Measurements from ENCODE around the gene PGAP6.
"Not testable (repeated sequence)": the region's sequence is repeated elsewhere in the genome, so short reads cannot be mapped to it uniquely, and the experiment has no call there.

PGAP6 gene

DNA sequence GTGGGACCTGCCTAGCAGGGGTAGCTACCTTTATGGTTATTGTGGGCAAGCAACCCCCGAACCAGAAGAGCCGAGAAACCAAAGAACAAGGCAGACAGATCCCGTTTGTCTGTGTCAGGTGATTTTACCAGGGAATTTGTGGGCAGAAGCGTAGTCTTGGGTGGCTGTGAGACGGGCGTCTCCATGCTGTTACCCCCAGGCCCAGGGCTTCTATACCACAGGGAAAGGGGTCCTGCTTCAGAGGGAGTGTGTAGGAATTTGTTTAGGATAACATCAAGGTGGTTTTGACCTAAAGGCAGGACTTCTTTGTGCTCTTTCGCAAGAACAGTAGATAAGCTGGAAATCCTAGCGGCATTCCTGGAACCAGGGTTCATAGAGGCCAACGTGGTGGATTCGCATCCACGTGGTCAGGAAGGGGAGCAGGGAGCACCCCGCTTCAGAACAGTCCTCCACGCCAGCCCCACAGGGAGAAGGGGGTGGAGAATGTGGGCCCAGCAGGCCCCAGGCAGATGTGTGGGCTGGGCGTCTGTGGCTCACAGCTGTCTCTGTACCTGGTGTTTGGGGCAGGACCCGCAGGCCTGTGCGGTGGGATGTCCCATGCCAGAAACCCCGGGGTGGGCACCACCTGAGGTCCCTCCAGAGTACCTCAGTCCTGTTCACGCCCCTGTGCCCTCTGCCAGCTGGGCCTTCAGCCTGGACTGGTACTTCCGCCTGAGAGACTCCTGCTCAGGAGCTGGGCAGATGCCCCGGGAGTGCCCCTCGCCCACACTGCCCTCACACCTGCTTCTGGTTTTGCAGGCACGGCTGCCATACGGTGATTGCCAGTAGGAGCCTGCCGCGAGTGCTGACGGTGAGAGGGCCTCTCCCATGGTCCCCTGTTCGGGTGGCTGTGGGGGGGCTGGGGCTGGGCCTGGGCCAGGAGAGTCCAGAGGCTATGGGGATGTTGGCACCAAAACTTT is 24.0 kb upstream of the PGAP6 start:
- DNase-seq (ENCODE audit: low read depth, low spot score) = no peak
- H3K4me3 ChIP-seq (ENCODE audit: low read length) = no peak overlapping the region

DNA sequence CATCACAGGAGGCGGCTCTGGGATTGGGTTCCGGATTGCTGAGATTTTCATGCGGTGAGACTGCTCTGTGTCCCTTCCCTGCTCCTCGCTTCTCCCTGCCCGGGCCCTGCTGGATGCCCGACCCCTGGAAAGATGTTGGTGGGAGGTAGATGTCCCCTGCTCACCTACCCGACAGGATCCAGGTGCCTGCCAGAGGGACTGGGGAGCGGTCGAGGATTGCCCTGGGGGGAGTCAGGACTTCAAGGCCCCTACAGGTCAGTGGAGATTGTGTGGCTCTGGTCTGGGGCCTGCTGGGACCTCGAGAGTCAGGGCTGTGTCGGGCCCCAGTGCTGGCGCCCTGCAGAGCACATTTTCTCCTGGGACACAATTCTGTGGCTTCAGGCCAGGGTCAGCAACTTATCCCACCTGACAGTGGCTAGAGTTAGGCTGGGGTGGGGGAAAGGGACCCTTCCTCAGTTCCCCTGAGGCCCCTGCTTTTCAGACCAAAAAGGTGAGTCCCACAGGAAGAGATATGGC is 23.3 kb upstream of the PGAP6 start:
- no peak overlapping the region for H3K4me3 ChIP-seq (ENCODE audit: low read length)
- no peak for DNase-seq (ENCODE audit: low read depth, low spot score)

DNA sequence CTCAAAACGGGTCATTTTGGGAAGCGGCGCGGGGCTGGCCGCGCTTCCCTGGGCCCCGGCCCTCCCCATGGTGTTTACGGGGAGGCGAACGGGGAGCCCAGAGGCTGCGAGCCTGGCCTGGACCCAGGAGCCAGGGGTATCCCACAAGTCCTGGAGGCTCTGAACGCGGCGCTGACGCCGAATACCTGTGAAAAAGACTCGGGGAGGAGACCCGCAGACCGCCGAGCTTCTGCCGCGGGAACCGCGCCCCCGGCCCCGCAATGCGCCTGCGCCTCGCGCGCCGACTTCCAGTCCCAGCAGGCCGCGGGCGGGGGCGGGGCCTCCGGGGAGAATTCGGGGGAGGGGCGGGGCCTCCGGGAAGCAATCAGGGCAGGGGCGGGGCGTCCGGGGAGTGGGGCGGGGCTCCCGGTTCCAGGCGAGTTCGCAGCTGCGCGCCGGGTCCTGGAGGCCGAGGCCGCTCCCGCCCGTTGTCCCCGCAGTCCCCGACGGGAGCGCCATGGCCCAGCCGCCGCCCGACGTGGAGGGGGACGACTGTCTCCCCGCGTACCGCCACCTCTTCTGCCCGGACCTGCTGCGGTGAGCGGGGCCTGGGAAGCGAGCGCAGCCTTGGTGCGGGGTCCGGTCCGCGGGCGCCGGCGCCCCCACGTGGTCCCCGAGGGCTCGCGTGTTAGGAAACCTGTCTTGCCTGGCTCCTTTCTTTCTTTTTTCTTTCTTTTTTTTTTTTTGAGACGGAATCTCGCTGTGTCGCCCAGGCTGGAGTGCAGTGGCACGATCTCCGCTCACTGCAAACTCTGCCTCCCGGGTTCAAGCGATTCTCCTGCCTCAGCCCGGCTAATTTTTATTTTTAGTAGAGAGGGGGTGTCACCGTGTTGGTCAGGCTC is 19.9 kb upstream of the PGAP6 start, which contains the start of gene DECR2:
TSS of gene DECR2 (plus strand) at position 418 of the 881 bp plus-strand sequence. CDS start at position 497, 79 bp downstream.
- peak; percentile 71 for DNase-seq (ENCODE audit: low read depth, low spot score)
- peak within 1 kb of the TSS; percentile 65 for H3K4me3 ChIP-seq (ENCODE audit: low read length)

GRCh38 chr16:400061-400591 is 18.3 kb upstream of the PGAP6 start:
- H3K4me3 ChIP-seq (ENCODE audit: low read length) = peak overlapping the region; percentile 62

GRCh38 chr16:399340-400019 is 17.7 kb upstream of the PGAP6 start:
- no peak overlapping the region for H3K4me3 ChIP-seq (ENCODE audit: low read length)

More at GRCh38 chr16:400061-400591, 18.3 kb upstream of the PGAP6 start:
- no peak for DNase-seq (ENCODE audit: low read depth, low spot score)

DNA sequence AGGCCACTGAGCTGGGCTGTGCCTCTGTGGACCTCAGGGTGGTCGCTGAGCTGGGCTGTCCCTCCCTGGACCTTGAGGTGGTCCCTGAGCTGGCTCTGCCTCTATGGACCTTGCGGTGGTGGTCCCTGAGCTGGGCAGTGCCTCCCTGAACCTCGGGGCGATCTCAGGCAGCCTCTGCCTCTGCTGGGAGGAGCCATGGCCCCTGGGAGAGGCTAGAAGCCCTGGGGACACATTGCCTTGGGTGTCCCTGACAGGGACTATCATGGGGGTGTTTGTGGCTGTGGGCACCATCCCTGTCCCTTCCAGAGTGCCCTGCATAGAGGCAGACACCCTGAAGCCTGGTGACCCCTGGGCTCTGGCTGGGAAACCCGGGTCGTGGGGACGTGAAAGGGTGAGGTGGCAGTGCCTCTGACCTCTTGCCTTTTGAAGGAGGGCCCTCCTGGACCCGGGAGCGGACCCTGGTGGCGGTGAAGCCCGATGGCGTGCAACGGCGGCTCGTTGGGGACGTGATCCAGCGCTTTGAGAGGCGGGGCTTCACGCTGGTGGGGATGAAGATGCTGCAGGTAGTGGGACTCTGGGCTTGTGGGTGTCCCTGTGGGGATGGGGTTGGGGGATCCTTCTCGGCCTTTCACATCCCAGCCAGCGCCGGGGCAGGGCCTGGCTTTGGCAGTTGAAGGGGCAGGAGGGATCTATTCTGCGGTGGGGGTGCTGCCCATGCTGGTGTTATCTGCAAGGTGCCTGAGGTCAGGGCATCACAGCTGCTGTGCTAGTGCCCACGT is 17.0 kb upstream of the PGAP6 start:
- no peak overlapping the region for H3K4me3 ChIP-seq (ENCODE audit: low read length)
- DNase-seq (ENCODE audit: low read depth, low spot score) = no peak

More at GRCh38 chr16:399340-400019, 17.7 kb upstream of the PGAP6 start:
- DNase-seq (ENCODE audit: low read depth, low spot score) = no peak

GRCh38 chr16:397736-398332 is 16.1 kb upstream of the PGAP6 start:
- no peak for DNase-seq (ENCODE audit: low read depth, low spot score)
- H3K4me3 ChIP-seq (ENCODE audit: low read length) = no peak overlapping the region

DNA sequence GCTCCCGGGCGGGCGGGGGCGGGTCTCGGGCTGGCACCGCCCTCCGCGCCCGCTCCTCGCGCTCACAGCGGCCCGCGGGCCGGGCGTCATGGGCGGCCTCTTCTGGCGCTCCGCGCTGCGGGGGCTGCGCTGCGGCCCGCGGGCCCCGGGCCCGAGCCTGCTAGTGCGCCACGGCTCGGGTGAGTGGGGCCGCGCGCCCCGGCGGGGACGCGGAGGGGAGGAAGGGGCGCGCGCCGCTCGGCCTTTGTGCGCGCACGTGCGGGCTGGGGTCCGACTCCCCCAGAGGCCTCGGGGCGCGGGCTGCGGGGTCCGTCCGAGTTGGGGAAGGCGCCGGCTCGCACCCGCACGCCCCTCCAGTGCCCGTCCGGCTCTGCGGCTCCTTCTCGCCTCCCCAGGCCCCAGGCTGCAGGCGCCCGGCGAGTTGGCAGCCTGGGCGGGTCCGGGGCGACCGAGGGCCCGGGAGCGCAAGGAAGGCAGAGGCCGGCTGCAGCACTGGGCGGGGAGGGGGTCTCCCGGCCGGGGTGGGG is 15.4 kb upstream of the PGAP6 start, which contains the start of gene NME4:
TSS of gene NME4 (plus strand) at position 65 of the 527 bp plus-strand sequence. CDS start at position 89, 24 bp downstream.
- DNase-seq (ENCODE audit: low read depth, low spot score) = no peak
- H3K4me3 ChIP-seq (ENCODE audit: low read length) = peak within 1 kb of the TSS; percentile 48

DNA sequence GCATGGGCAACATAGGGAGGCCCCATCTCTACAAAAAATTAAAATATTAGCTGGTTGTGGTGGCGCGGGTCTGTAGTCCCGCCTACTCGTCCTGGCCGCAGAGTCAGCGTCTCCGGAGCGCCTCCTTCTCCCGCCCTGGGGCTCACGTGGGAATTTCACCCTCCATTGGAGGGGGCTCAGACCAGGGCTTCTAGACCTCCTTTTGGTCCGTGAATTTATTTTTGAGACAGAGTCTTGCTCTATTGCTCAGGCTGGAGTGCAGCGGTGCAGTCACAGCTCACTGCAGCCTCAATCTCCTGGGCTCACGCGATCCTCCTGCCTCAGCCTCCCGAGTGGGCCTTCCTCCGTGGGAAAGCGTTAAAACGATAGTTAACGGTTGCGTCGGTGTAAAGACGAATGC is 14.8 kb upstream of the PGAP6 start:
- no peak for DNase-seq (ENCODE audit: low read depth, low spot score)
- peak overlapping the region; percentile 46 for H3K4me3 ChIP-seq (ENCODE audit: low read length)

GRCh38 chr16:396199-396598 is 14.4 kb upstream of the PGAP6 start:
- no peak for DNase-seq (ENCODE audit: low read depth, low spot score)
- peak overlapping the region; percentile 46; the same call in 1 of the 2 replicates for H3K4me3 ChIP-seq (ENCODE audit: low read length)

GRCh38 chr16:392450-393030 is 10.8 kb upstream of the PGAP6 start:
- DNase-seq (ENCODE audit: low read depth, low spot score) = no peak
- no peak overlapping the region for H3K4me3 ChIP-seq (ENCODE audit: low read length)

DNA sequence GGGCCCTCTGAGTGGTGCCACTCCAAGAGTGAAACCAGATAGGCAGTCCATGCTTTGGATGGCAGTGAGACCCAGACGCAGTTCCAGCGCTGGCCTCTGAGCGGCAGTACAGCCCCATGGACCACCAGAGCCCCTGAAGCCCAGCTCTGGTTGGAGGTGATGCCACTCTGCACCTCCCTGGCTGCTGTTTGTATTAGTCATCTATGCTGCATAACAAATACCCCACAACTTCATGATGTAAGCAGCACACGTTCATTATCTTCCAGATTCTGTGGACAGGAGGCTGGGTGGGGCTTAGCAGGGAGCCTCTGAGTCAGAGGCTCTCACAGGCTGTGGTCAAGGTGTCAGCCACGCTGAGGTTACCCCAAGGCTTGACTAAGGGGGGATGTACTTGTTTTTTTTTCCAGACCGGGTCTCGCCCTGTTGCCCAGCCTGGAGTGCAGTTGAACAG is 10.1 kb upstream of the PGAP6 start:
- H3K4me3 ChIP-seq (ENCODE audit: low read length) = no peak overlapping the region
- DNase-seq (ENCODE audit: low read depth, low spot score) = peak; percentile 61

- no peak for DNase-seq (ENCODE audit: low read depth, low spot score)
- H3K4me3 ChIP-seq (ENCODE audit: low read length) = no peak overlapping the region
Measured at GRCh38 chr16:389352-389751, 7.6 kb upstream of the PGAP6 start.

- DNase-seq (ENCODE audit: low read depth, low spot score); H3K4me3 ChIP-seq (ENCODE audit: low read length): not testable (repeated sequence)
Measured at GRCh38 chr16:387761-388666, 6.2 kb upstream of the PGAP6 start.

- DNase-seq (ENCODE audit: low read depth, low spot score) = no peak
- H3K4me3 ChIP-seq (ENCODE audit: low read length) = no peak overlapping the region
Measured at GRCh38 chr16:386641-387156, 4.9 kb upstream of the PGAP6 start.
